GM08714 (cell line): ENCODE measurements around the gene RFPL1.
"Not testable (repeated sequence)": the region's sequence is repeated elsewhere in the genome, so short reads cannot be mapped to it uniquely, and the experiment has no call there.

Experiments used
- H3K4me3 ChIP-seq: fragments of 200-500 bp; sonication (Bioruptor generic); 2 replicates; pipeline ENCODE4 v1.5.1; 2014; ENCODE audit warnings: mild to moderate bottlenecking, low read length, inconsistent platforms
- ZNF274 ChIP-seq: IDR thresholded peaks from 2 replicates; pipeline ENCODE4 v1.6.1; 2012; ENCODE audit warnings: mild to moderate bottlenecking, low read depth, low read length

The RFPL1 gene

DNA sequence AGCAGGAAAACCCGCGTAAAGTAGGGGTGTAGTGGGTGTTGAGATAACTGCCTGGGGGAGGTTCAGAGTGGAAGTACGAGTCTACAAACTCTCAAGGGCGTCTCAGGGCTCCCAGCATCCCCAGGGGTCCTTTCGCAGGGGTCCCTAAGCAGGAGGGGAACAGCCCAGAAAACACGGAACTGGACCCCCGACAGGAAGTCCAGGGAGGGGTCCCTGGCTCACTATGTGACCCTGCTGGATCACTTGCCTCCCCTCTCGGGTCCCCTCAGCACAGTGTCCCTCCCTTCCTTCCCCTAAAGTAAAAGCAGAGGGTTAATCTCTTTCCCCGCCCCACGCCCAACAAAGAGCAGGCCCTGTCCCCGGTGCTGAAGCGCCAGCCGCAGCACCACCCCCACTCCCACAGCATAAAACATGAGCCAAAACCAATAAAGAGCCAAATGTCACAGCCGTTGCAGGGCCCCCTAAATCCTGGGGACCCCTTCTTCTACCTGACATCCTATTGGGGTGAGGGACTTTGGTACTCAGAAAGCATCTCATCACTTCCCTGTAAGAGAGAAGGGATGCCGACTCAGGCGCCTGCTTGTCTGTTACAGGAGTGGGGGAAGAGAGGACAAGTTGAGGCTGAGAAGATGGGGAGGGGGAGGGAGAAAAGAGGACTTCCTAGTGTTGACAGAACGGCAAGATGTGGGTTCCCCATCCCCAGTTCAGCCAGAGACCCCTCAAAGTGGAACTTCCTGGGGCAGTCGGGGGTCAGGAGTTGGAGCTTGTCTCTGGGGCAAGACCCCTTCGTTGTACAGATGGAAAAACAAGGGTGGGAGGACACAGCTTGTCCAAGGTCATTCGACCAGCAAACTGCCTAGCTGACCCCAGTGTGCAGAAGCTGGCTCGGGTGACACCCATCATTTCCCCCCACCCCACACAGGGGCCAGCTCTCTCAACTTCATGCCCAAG lies 40.2 kb downstream of the RFPL1 start:
- H3K4me3 ChIP-seq = no peak overlapping the region

DNA sequence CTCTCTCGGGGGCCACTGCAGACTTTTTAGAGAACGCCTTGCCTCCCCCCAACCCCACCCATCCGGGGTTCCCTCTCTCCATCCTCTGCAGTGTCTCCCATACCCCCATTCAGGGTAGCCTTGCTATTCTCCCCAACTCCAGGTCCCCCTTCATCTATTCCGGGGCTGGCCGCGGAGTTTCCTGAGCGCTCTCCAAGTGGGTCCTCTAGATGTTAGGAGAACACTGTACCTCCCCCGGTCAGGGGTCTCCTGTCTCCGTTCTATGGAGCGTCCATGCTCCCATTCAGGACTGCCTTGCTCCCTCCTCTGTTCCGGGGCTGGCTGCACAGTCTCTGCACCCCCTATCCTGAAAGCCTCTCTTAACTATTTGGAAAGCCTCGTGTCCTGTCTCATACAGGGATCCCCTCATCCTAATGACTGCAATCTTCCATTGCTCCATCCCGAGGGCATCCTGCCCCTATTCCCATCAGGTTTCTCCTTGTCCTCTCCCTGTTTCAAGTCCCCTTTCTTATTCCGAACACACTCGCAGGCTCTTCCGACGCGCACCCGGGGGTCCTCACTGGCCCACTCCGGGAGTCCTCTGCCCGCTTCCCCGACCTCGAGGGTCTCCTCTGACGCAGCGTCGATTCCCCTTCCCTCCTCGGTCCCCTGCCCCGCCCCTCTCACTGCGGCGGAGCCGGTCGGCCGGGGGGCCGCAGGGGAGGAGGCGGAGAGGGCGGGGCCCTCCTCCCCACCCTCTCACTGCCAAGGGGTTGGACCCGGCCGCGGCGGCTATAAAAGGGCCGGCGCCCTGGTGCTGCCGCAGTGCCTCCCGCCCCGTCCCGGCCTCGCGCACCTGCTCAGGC lies 41.3 kb downstream of the RFPL1 start, which contains the start of gene NEFH:
NEFH (plus strand) TSS at position 802 of the 845 bp plus-strand sequence. CDS start 45 bp downstream, outside the sequence.
- TF ChIP-seq ZNF274 = no peak
- H3K4me3 ChIP-seq = peak within 1 kb of the TSS; percentile 43; the same call in 1 of the 2 replicates

More for the DNA sequence above, 40.2 kb downstream of the RFPL1 start:
- no peak for TF ChIP-seq ZNF274

- no peak for TF ChIP-seq ZNF274
- H3K4me3 ChIP-seq = peak overlapping the region; percentile 43; the same call in 1 of the 2 replicates
These were observed 41.8 kb downstream of the RFPL1 start for GRCh38 chr22:29480262-29480511.

DNA sequence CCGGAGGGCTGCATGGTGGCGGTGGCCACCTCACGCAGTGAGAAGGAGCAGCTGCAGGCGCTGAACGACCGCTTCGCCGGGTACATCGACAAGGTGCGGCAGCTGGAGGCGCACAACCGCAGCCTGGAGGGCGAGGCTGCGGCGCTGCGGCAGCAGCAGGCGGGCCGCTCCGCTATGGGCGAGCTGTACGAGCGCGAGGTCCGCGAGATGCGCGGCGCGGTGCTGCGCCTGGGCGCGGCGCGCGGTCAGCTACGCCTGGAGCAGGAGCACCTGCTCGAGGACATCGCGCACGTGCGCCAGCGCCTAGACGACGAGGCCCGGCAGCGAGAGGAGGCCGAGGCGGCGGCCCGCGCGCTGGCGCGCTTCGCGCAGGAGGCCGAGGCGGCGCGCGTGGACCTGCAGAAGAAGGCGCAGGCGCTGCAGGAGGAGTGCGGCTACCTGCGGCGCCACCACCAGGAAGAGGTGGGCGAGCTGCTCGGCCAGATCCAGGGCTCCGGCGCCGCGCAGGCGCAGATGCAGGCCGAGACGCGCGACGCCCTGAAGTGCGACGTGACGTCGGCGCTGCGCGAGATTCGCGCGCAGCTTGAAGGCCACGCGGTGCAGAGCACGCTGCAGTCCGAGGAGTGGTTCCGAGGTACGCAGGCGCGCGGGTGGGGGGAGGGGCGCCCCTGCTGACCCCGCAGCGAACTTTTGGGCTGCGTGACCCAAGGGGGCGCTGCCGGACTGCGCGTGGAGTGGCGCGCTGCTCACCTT lies 42.3 kb downstream of the RFPL1 start:
- H3K4me3 ChIP-seq = peak overlapping the region; percentile 43; the same call in 1 of the 2 replicates
- no peak for TF ChIP-seq ZNF274

DNA sequence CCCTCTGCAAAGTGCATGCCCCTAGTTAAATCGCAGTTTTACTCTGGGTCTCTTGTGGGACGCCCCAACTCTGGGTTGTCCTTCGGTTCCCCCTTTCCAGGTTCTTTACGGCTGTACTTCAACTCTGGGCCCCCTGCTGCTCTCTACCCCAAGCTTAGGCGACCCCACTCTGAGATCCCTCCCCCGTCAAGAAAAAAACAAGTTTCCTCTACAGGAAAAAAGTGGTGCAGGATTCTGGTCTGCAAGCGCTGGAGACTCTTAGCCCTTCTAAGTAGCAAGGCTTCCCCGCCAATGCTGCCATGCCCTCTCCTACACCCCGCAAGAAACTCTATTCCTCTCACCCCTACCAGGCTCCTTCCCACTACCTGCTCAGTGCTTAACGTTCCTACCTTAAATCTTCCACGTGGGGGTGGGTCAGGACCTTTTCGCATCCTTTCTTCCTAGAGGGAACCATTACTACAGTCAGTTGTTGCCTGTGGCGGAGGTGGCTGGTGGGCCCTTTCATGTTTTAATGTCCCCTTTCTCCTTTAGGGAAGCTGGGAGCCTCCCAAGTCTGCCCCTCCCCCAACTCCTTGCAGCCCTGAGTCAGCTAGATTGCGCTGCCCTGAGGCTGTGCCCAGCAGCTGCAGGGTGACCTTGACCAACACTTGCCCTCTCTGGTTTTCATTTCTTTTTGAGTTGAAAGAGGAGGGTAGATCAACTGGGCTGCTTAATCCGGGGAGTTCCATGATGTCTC lies 43.0 kb downstream of the RFPL1 start:
- peak overlapping the region; percentile 15; the same call in 1 of the 2 replicates for H3K4me3 ChIP-seq
- no peak for TF ChIP-seq ZNF274

DNA sequence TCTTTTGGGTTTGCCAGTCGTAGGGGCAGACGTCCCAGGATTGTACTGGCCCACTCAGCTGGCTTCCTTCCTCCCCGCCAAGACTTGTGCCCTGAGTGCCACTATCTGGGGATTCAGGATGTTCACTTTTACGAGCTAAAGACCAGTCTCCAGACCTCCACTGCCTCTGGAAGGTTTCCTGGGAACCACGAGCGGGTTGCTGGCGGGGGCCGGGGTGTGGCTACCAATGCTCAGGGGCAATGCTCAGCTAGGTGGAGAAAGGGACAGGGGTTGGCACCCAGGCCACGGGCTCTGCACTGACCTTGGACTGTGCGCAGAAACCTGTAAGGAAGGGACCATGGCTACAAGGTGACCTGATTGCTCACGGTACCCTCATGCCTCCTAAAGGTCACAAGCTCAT lies 43.9 kb downstream of the RFPL1 start:
- H3K4me3 ChIP-seq = no peak overlapping the region
- TF ChIP-seq ZNF274 = no peak

GRCh38 chr22:29482726-29483125 lies 44.3 kb downstream of the RFPL1 start:
- TF ChIP-seq ZNF274 = no peak
- no peak overlapping the region for H3K4me3 ChIP-seq

DNA sequence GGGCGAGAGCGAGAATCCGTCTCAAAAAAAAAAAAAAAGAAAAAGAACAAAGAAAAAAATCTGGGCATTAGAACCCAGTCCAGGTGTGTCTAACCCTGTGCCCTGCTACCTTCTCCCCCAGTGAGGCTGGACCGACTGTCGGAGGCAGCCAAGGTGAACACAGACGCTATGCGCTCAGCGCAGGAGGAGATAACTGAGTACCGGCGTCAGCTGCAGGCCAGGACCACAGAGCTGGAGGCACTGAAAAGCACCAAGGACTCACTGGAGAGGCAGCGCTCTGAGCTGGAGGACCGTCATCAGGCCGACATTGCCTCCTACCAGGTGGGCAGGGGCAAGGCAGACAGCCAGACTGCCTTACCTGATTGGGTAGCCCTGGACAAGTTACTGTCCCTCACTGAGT lies 44.9 kb downstream of the RFPL1 start:
- no peak overlapping the region for H3K4me3 ChIP-seq
- TF ChIP-seq ZNF274 = no peak

- no peak for TF ChIP-seq ZNF274
- H3K4me3 ChIP-seq = no peak overlapping the region
These were observed 46.3 kb downstream of the RFPL1 start for GRCh38 chr22:29484642-29485041.

- no peak for TF ChIP-seq ZNF274
- H3K4me3 ChIP-seq = no peak overlapping the region
These were observed 47.1 kb downstream of the RFPL1 start for GRCh38 chr22:29485448-29485847.

DNA sequence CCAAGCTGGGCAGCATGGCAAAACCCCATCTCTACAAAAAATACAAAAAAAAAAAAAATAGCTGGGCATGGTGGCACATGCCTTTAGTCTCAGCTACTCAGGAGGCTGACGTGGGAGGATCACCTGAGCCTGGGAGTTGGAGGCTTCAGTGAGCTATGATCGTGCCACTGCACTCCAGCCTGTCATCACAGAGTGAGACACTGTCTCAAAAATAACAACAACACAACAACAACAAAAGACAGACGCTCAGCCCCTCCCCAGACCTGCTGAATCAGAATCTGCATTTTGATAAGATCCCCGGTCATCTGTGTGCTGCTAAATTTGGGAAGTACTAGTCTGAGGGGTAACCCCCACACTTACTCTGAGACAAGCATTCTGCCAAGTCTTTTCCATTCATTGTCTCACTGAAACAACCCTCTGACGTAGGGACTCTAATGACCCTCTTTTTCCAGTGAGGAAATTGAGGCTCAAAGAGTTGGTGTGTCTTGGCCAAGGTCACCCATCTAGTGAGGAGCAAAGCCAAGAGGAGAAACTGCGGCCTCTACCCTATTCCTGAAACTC lies 49.1 kb downstream of the RFPL1 start:
- H3K4me3 ChIP-seq = no peak overlapping the region
- no peak for TF ChIP-seq ZNF274

- H3K4me3 ChIP-seq = not testable (repeated sequence)
These were observed 50.9 kb downstream of the RFPL1 start for GRCh38 chr22:29489127-29489780.

- no peak for TF ChIP-seq ZNF274
- H3K4me3 ChIP-seq = no peak overlapping the region
These were observed 52.6 kb downstream of the RFPL1 start for GRCh38 chr22:29491012-29491411.
